Measurements from ENCODE around the gene COMMD7. TPM values are rescaled to one million over a fixed set of nuclear protein-coding genes. Genes with fewer than 3 reads are reported as not detected.

The COMMD7 gene
- total RNA-seq, 2 donors from 2014 or later: 21.2 to 49.2 TPM

- Histone ChIP-seq H3K27me3 (ENCODE audit: control insufficient read depth, insufficient read depth, low read length, poor library complexity, severe bottlenecking) (no peaks in the 10 kb centered on the region), H3K27ac (ENCODE audit: low read depth, low read length) (no peak overlapping the region)
Measured at GRCh38 chr20:32727683-32728082, 15.6 kb downstream of the COMMD7 start.

GRCh38 chr20:32718749-32719348 is 24.4 kb downstream of the COMMD7 start:
- Histone ChIP-seq H3K9me3 (ENCODE audit: control insufficient read depth, low read length) (no peaks in the 10 kb centered on the region), H3K9ac (ENCODE audit: extremely low read depth, low read length, poor library complexity, severe bottlenecking) (no peak overlapping the region), H3K36me3 (ENCODE audit: control insufficient read depth, insufficient read depth, low read length) (peaks cover 14% of the 10 kb centered on the region), H3K27ac (ENCODE audit: low read depth, low read length) (no peak overlapping the region), H3K4me1 (ENCODE audit: control insufficient read depth, insufficient read depth, low read length) (no peaks in the 10 kb centered on the region), H3K27me3 (ENCODE audit: control insufficient read depth, insufficient read depth, low read length, poor library complexity, severe bottlenecking) (no peaks in the 10 kb centered on the region), H3K4me3 (ENCODE audit: low read length) (no peak overlapping the region)
- H3K4me1 Mint-ChIP-seq: peaks cover 4% of the 10 kb centered on the region
- TF ChIP-seq, protein P1, sequence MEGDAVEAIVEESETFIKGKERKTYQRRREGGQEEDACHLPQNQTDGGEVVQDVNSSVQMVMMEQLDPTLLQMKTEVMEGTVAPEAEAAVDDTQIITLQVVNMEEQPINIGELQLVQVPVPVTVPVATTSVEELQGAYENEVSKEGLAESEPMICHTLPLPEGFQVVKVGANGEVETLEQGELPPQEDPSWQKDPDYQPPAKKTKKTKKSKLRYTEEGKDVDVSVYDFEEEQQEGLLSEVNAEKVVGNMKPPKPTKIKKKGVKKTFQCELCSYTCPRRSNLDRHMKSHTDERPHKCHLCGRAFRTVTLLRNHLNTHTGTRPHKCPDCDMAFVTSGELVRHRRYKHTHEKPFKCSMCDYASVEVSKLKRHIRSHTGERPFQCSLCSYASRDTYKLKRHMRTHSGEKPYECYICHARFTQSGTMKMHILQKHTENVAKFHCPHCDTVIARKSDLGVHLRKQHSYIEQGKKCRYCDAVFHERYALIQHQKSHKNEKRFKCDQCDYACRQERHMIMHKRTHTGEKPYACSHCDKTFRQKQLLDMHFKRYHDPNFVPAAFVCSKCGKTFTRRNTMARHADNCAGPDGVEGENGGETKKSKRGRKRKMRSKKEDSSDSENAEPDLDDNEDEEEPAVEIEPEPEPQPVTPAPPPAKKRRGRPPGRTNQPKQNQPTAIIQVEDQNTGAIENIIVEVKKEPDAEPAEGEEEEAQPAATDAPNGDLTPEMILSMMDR (conservative IDR thresholded peaks at IDR 0.05): no peak
- no peak for DNase-seq
- peak overlapping the region; percentile 10 for H3K27ac Mint-ChIP-seq
- H3K4me3 Mint-ChIP-seq: no peak overlapping the region
- 95 to 96% methylated on average over 2 to 3 of the region's 3 CpGs for WGBS, 2 experiments (ENCODE audit: insufficient coverage in 1 of 2, insufficient read length in 1 of 2)
- H3K9me3 Mint-ChIP-seq: peaks cover 9% of the 10 kb centered on the region
- H3K36me3 Mint-ChIP-seq (ENCODE audit: low read depth): peaks cover 50% of the 10 kb centered on the region
- H3K27me3 Mint-ChIP-seq (ENCODE audit: insufficient read depth): no peaks in the 10 kb centered on the region

More at GRCh38 chr20:32727683-32728082, 15.6 kb downstream of the COMMD7 start:
- H3K27ac Mint-ChIP-seq: peak overlapping the region; percentile 75
- no peak overlapping the region for H3K4me3 Mint-ChIP-seq
- TF ChIP-seq, protein P1 (conservative IDR thresholded peaks at IDR 0.05): no peak
- peaks cover 68% of the 10 kb centered on the region for H3K36me3 Mint-ChIP-seq (ENCODE audit: low read depth)
- no peak for DNase-seq
- no peaks in the 10 kb centered on the region for H3K9me3 ChIP-seq (ENCODE audit: control insufficient read depth, low read length)
- no peaks in the 10 kb centered on the region for H3K27me3 Mint-ChIP-seq (ENCODE audit: insufficient read depth)
- H3K9me3 Mint-ChIP-seq: peaks cover 10% of the 10 kb centered on the region
- WGBS, 2 experiments (ENCODE audit: insufficient coverage in 1 of 2, insufficient read length in 1 of 2): 87 to 88% methylated on average over 5 to 7 of the region's 7 CpGs
- H3K36me3 ChIP-seq (ENCODE audit: control insufficient read depth, insufficient read depth, low read length): peaks cover 29% of the 10 kb centered on the region
- no peak overlapping the region for H3K4me3 ChIP-seq (ENCODE audit: low read length)
- peaks cover 18% of the 10 kb centered on the region for H3K4me1 Mint-ChIP-seq
- H3K4me1 ChIP-seq (ENCODE audit: control insufficient read depth, insufficient read depth, low read length): no peaks in the 10 kb centered on the region
- H3K9ac ChIP-seq (ENCODE audit: extremely low read depth, low read length, poor library complexity, severe bottlenecking): no peak overlapping the region

DNA sequence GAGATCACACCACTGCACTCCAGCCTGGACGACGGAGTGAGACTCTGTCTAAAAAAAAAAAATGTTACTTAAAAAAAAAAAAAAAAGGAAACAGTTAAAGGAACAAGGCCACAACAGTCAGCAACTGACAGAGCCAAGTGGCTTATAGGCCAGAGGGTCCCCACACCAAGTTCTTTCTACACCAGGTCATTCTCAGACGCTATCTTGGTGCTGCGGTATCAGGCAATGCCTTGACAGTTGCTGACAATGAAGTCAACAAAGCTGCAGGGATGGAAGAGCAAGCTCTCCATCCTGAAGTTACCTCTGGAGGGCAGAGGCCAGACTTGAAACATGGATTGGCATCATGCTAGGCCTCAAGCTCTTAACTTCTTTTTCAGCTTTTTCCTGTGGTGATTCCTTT is 31.9 kb downstream of the COMMD7 start:
- Mint-ChIP-seq H3K27me3 (ENCODE audit: insufficient read depth) (no peaks in the 10 kb centered on the region), H3K36me3 (ENCODE audit: low read depth) (peaks cover 27% of the 10 kb centered on the region), H3K9me3 (no peaks in the 10 kb centered on the region), H3K27ac (peak overlapping the region; percentile 86), H3K4me1 (peaks cover 23% of the 10 kb centered on the region), H3K4me3 (no peak overlapping the region)
- Histone ChIP-seq H3K36me3 (ENCODE audit: control insufficient read depth, insufficient read depth, low read length) (peaks cover 7% of the 10 kb centered on the region), H3K4me3 (ENCODE audit: low read length) (no peak overlapping the region), H3K9ac (ENCODE audit: extremely low read depth, low read length, poor library complexity, severe bottlenecking) (no peak overlapping the region), H3K27ac (ENCODE audit: low read depth, low read length) (no peak overlapping the region), H3K9me3 (ENCODE audit: control insufficient read depth, low read length) (no peaks in the 10 kb centered on the region), H3K4me1 (ENCODE audit: control insufficient read depth, insufficient read depth, low read length) (peaks cover 3% of the 10 kb centered on the region), H3K27me3 (ENCODE audit: control insufficient read depth, insufficient read depth, low read length, poor library complexity, severe bottlenecking) (no peaks in the 10 kb centered on the region)
- TF ChIP-seq, protein P1 (conservative IDR thresholded peaks at IDR 0.05): no peak
- 83 to 90% methylated on average over 4 of the region's 4 CpGs for WGBS, 2 experiments (ENCODE audit: insufficient coverage in 1 of 2, insufficient read length in 1 of 2)
- no peak for DNase-seq
